ENCODE data around the gene TGM1. TPM values are rescaled to one million over a fixed set of nuclear protein-coding genes. Genes with fewer than 3 reads are reported as not detected.

Gene TGM1
- polyA plus RNA-seq (2013, experiment 1 of 2), result 0.73 TPM
- 0.81 TPM for polyA plus RNA-seq (2013, experiment 2 of 2)

DNA sequence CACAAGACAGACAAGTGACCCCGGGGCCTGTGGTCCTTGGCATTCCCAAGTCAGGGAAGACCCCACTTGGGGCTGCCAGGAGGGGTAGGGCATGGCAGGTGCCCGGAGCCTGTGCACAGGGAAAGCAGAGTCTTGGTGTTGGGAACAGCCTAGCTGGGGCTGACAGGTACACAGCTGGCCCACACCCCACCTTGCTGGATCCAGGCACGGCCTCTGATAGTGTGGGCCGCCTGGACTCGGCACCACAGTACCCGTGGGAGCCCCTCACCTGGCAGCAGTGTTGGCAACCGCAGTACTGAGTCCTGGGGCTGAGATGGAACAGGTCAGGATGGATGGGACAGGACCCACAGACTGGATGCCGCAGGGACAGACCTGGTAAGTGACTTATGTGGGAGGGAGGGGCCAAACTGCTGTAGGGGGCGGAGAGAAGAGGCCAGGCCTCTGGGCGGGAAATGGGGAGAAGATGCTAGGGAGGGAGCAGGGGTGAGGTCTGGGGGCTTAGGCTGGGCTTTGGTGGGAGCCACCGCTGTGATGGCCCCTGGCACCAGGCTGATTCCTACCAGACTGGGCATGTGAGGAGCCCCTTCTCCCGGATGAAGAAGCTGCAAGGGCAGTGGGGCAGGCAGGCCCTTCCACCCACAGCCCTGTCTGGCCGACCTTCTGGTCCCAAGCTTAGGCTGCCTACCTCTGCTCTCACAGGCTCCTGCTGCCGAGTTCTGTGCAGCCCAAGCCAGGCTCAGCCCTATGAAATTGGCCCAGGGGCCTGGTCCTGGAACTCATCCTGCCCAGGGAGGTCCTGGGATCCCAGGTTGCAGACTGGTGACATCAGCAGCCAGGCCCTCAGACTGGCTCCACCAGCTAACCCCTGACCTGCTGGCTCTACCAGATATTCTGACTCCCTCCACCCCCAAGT lies at the start of gene TGM1:
TSS of gene TGM1 (minus strand) at position 357 of the 913 bp plus-strand sequence. CDS start 825 bp downstream, outside the sequence.
- no peaks in the 10 kb centered on the region for H3K36me3 ChIP-seq (ENCODE audit: control insufficient read depth, insufficient read depth, low read length)
- H2BK120ac ChIP-seq (ENCODE audit: low read depth, low read length), result no peak within 1 kb of the TSS
- no peak within 1 kb of the TSS for H3K23ac ChIP-seq (ENCODE audit: low read length)
- no peak within 1 kb of the TSS for H4K8ac ChIP-seq (ENCODE audit: low read depth, low read length)
- WGBS (ENCODE audit: extremely low coverage, insufficient coverage, low lambda C conversion rate), result no CpG with 5 or more reads among the region's 14 CpGs
- no peaks in the 10 kb centered on the region for H3K79me2 ChIP-seq (ENCODE audit: control insufficient read depth, insufficient read depth, low read length)
- H3K4me3 ChIP-seq (ENCODE audit: low read length), result no peak within 1 kb of the TSS
- H3K4ac ChIP-seq (ENCODE audit: low read depth, low read length), result no peak within 1 kb of the TSS
- H3K27ac ChIP-seq (ENCODE audit: low read depth, low read length), result no peak within 1 kb of the TSS
- peak within 1 kb of the TSS; percentile 10 for H3K56ac ChIP-seq (ENCODE audit: low read length)
- no peak within 1 kb of the TSS for H3K9ac ChIP-seq (ENCODE audit: low read length)
- H3K4me2 ChIP-seq (ENCODE audit: low read length), result no peak within 1 kb of the TSS
- H3K4me1 ChIP-seq (ENCODE audit: control insufficient read depth, low read depth, low read length), result no peaks in the 10 kb centered on the region
- no peak within 1 kb of the TSS for H2BK15ac ChIP-seq (replicated peaks; ENCODE audit: low read depth)
- no peak within 1 kb of the TSS for H2BK5ac ChIP-seq (ENCODE audit: low read length)
- no peaks in the 10 kb centered on the region for H3K27me3 ChIP-seq (ENCODE audit: insufficient read depth, low read length, poor library complexity)
- no peaks in the 10 kb centered on the region for H3K79me1 ChIP-seq (ENCODE audit: low read length)
- H2AK5ac ChIP-seq (ENCODE audit: low read length), result no peak within 1 kb of the TSS
- H3K18ac ChIP-seq (ENCODE audit: low read length), result no peak within 1 kb of the TSS
- no peak within 1 kb of the TSS for H4K5ac ChIP-seq (ENCODE audit: low read length)
- peak; percentile 67 for DNase-seq

DNA sequence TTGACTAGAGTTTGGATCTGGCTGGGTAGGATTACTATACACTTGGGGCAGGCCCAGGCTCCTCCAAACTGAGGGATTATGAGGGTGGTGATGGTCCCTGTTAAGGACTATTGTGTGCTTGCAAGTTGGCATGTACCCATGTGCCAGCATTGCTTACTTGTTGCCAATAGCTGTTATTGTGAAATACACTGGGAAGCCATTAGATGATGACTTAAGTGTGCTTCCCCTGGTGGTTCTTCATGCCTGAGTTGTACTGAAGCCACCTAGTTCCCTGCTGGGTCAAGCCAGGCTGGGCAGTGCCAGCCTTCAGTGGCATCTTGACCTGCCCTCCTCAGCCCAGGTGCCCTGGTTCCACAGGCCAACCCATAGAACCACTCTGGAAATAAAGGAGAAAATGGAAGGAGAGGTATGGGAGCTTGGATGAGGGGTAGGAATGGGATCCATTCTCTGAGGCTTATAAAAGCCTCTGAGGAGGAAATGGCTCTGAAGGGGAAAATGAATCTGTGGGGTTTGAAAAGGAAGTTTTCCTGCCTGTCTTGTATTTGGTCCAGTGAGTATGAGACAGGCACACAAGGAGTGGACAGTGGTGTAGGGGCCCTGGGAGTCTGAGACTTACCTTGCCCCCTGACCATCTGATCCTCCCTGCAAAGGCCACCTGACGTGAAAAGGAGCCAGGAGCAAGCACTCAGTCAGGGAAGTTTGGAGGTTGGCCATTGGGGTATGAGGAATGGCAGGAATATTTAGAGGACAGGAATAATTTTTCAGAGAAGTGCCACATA lies 49.0 kb upstream of the TGM1 start:
- no peak overlapping the region for H2BK5ac ChIP-seq (ENCODE audit: low read length)
- WGBS (ENCODE audit: extremely low coverage, insufficient coverage, low lambda C conversion rate), result no CpG with 5 or more reads among the region's 1 CpG
- no peak for DNase-seq

DNA sequence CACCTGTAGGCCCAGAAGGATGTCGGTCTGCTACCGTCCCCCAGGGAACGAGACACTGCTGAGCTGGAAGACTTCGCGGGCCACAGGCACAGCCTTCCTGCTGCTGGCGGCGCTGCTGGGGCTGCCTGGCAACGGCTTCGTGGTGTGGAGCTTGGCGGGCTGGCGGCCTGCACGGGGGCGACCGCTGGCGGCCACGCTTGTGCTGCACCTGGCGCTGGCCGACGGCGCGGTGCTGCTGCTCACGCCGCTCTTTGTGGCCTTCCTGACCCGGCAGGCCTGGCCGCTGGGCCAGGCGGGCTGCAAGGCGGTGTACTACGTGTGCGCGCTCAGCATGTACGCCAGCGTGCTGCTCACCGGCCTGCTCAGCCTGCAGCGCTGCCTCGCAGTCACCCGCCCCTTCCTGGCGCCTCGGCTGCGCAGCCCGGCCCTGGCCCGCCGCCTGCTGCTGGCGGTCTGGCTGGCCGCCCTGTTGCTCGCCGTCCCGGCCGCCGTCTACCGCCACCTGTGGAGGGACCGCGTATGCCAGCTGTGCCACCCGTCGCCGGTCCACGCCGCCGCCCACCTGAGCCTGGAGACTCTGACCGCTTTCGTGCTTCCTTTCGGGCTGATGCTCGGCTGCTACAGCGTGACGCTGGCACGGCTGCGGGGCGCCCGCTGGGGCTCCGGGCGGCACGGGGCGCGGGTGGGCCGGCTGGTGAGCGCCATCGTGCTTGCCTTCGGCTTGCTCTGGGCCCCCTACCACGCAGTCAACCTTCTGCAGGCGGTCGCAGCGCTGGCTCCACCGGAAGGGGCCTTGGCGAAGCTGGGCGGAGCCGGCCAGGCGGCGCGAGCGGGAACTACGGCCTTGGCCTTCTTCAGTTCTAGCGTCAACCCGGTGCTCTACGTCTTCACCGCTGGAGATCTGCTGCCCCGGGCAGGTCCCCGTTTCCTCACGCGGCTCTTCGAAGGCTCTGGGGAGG lies 47.9 kb upstream of the TGM1 start, which contains the start of gene LTB4R:
TSS of gene LTB4R (plus strand) at position 857 of the 959 bp plus-strand sequence. CDS start 4,150 bp downstream, outside the sequence.
- Histone ChIP-seq H3K56ac (ENCODE audit: low read length) (no peak within 1 kb of the TSS), H3K4ac (ENCODE audit: low read depth, low read length) (no peak within 1 kb of the TSS), H4K5ac (ENCODE audit: low read length) (no peak within 1 kb of the TSS), H3K79me1 (ENCODE audit: low read length) (peaks cover 2% of the 10 kb centered on the region), H2BK120ac (ENCODE audit: low read depth, low read length) (no peak within 1 kb of the TSS), H3K27me3 (ENCODE audit: insufficient read depth, low read length, poor library complexity) (no peaks in the 10 kb centered on the region), H4K8ac (ENCODE audit: low read depth, low read length) (no peak within 1 kb of the TSS), H2BK5ac (ENCODE audit: low read length) (no peak within 1 kb of the TSS), H2BK15ac (replicated peaks; ENCODE audit: low read depth) (no peak within 1 kb of the TSS), H3K4me2 (ENCODE audit: low read length) (no peak within 1 kb of the TSS), H3K18ac (ENCODE audit: low read length) (no peak within 1 kb of the TSS), H3K23ac (ENCODE audit: low read length) (no peak within 1 kb of the TSS), H2AK5ac (ENCODE audit: low read length) (no peak within 1 kb of the TSS), H3K36me3 (ENCODE audit: control insufficient read depth, insufficient read depth, low read length) (peaks cover 2% of the 10 kb centered on the region), H3K4me1 (ENCODE audit: control insufficient read depth, low read depth, low read length) (no peaks in the 10 kb centered on the region), H3K4me3 (ENCODE audit: low read length) (no peak within 1 kb of the TSS), H3K27ac (ENCODE audit: low read depth, low read length) (no peak within 1 kb of the TSS), H3K79me2 (ENCODE audit: control insufficient read depth, insufficient read depth, low read length) (no peaks in the 10 kb centered on the region), H3K9ac (ENCODE audit: low read length) (no peak within 1 kb of the TSS)
- no peak for DNase-seq
- WGBS (ENCODE audit: extremely low coverage, insufficient coverage, low lambda C conversion rate), result no CpG with 5 or more reads among the region's 99 CpGs

More for the DNA sequence above, 49.0 kb upstream of the TGM1 start:
- Histone ChIP-seq H4K8ac (ENCODE audit: low read depth, low read length) (no peak overlapping the region), H3K36me3 (ENCODE audit: control insufficient read depth, insufficient read depth, low read length) (peaks cover 1% of the 10 kb centered on the region), H3K23ac (ENCODE audit: low read length) (no peak overlapping the region), H3K4me2 (ENCODE audit: low read length) (no peak overlapping the region), H3K4me1 (ENCODE audit: control insufficient read depth, low read depth, low read length) (peaks cover 7% of the 10 kb centered on the region), H3K27me3 (ENCODE audit: insufficient read depth, low read length, poor library complexity) (no peaks in the 10 kb centered on the region), H4K5ac (ENCODE audit: low read length) (no peak overlapping the region), H2BK15ac (replicated peaks; ENCODE audit: low read depth) (no peak overlapping the region), H3K18ac (ENCODE audit: low read length) (no peak overlapping the region), H3K4me3 (ENCODE audit: low read length) (no peak overlapping the region), H3K27ac (ENCODE audit: low read depth, low read length) (no peak overlapping the region), H2BK120ac (ENCODE audit: low read depth, low read length) (no peak overlapping the region), H3K56ac (ENCODE audit: low read length) (no peak overlapping the region), H3K4ac (ENCODE audit: low read depth, low read length) (no peak overlapping the region), H2AK5ac (ENCODE audit: low read length) (no peak overlapping the region), H3K79me1 (ENCODE audit: low read length) (peaks cover 2% of the 10 kb centered on the region), H3K9ac (ENCODE audit: low read length) (no peak overlapping the region), H3K79me2 (ENCODE audit: control insufficient read depth, insufficient read depth, low read length) (no peaks in the 10 kb centered on the region)

DNA sequence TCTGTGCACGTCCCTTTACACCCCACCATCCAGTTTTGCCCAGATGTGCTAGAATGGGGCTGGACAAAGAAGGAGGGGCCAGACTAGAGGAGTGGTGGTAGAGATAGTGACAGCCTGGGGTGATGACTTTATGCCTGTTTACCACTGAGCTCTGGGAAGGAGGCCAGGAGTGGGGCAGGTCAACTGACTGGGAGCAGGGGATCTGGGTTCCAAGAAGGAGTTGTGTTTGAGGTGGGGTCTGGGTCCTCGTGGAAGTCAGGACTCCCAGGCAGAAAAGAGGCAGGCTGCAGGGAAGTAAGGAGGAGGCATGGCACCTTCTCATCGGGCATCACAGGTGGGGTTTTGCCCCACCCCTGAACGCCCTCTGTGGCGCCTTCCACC lies 47.3 kb upstream of the TGM1 start:
- Histone ChIP-seq H2AK5ac (ENCODE audit: low read length) (no peak overlapping the region), H3K79me1 (ENCODE audit: low read length) (peaks cover 2% of the 10 kb centered on the region), H3K27ac (ENCODE audit: low read depth, low read length) (no peak overlapping the region), H3K23ac (ENCODE audit: low read length) (no peak overlapping the region), H2BK5ac (ENCODE audit: low read length) (no peak overlapping the region), H3K18ac (ENCODE audit: low read length) (no peak overlapping the region), H4K5ac (ENCODE audit: low read length) (no peak overlapping the region), H3K9ac (ENCODE audit: low read length) (no peak overlapping the region), H2BK15ac (replicated peaks; ENCODE audit: low read depth) (no peak overlapping the region), H3K4me1 (ENCODE audit: control insufficient read depth, low read depth, low read length) (no peaks in the 10 kb centered on the region), H3K4me3 (ENCODE audit: low read length) (no peak overlapping the region), H3K79me2 (ENCODE audit: control insufficient read depth, insufficient read depth, low read length) (no peaks in the 10 kb centered on the region), H3K4ac (ENCODE audit: low read depth, low read length) (no peak overlapping the region), H3K27me3 (ENCODE audit: insufficient read depth, low read length, poor library complexity) (no peaks in the 10 kb centered on the region), H4K8ac (ENCODE audit: low read depth, low read length) (no peak overlapping the region), H3K56ac (ENCODE audit: low read length) (no peak overlapping the region), H3K4me2 (ENCODE audit: low read length) (no peak overlapping the region), H2BK120ac (ENCODE audit: low read depth, low read length) (no peak overlapping the region), H3K36me3 (ENCODE audit: control insufficient read depth, insufficient read depth, low read length) (peaks cover 3% of the 10 kb centered on the region)
- no peak for DNase-seq
- WGBS (ENCODE audit: extremely low coverage, insufficient coverage, low lambda C conversion rate), result no CpG with 5 or more reads among the region's 5 CpGs

DNA sequence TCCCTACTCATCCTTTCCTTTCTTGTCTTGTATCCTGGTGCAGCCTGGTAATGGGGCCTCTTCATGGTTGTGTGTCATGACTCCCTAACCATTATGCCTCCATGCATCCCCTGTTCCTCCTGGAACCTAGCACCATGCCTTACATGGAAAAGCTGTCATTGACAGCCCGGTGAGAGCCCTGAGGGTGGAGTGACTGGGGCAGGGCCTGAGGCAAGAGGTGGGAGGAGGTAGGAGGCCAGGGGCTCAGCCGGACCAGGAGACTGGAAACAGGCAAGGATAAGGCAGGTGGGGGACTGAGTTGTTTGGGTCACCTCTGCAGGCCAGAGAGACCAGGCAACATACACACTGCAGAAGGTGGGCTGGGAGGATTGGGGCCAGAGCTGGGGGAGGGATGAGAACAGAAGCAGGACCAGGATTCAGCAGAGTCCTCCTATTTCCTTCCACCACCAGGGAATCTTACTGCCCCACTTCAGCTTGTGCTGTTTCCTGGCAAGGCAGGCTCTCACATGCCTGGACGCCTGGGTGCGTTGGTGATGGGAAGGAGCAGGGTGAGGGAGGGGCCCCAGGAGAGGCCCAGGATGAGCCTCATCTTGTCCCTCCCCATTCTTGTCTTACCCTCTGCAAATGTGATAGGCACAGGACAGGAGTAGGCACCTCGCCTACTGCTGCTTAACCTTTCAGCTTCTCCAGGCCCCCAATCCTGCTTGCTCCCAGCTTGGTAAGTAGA lies 46.7 kb upstream of the TGM1 start, which contains the start of gene LTB4R2:
TSS of gene LTB4R2 (plus strand) at position 603 of the 727 bp plus-strand sequence. CDS start 525 bp downstream, outside the sequence.
- H3K27ac ChIP-seq (ENCODE audit: low read depth, low read length), result no peak within 1 kb of the TSS
- no peak within 1 kb of the TSS for H3K4ac ChIP-seq (ENCODE audit: low read depth, low read length)
- H3K27me3 ChIP-seq (ENCODE audit: insufficient read depth, low read length, poor library complexity), result no peaks in the 10 kb centered on the region
- H4K5ac ChIP-seq (ENCODE audit: low read length), result no peak within 1 kb of the TSS
- H3K36me3 ChIP-seq (ENCODE audit: control insufficient read depth, insufficient read depth, low read length), result peaks cover 3% of the 10 kb centered on the region
- no peaks in the 10 kb centered on the region for H3K4me1 ChIP-seq (ENCODE audit: control insufficient read depth, low read depth, low read length)
- H2BK15ac ChIP-seq (replicated peaks; ENCODE audit: low read depth), result no peak within 1 kb of the TSS
- no peak within 1 kb of the TSS for H3K56ac ChIP-seq (ENCODE audit: low read length)
- no peak within 1 kb of the TSS for H2BK5ac ChIP-seq (ENCODE audit: low read length)
- no CpG with 5 or more reads among the region's 5 CpGs for WGBS (ENCODE audit: extremely low coverage, insufficient coverage, low lambda C conversion rate)
- no peak within 1 kb of the TSS for H3K23ac ChIP-seq (ENCODE audit: low read length)
- no peak within 1 kb of the TSS for H3K9ac ChIP-seq (ENCODE audit: low read length)
- H3K79me1 ChIP-seq (ENCODE audit: low read length), result peaks cover 2% of the 10 kb centered on the region
- no peak within 1 kb of the TSS for H3K4me3 ChIP-seq (ENCODE audit: low read length)
- H4K8ac ChIP-seq (ENCODE audit: low read depth, low read length), result no peak within 1 kb of the TSS
- H2BK120ac ChIP-seq (ENCODE audit: low read depth, low read length), result no peak within 1 kb of the TSS
- no peak within 1 kb of the TSS for H2AK5ac ChIP-seq (ENCODE audit: low read length)
- no peak within 1 kb of the TSS for H3K4me2 ChIP-seq (ENCODE audit: low read length)
- no peak for DNase-seq
- H3K18ac ChIP-seq (ENCODE audit: low read length), result no peak within 1 kb of the TSS
- H3K79me2 ChIP-seq (ENCODE audit: control insufficient read depth, insufficient read depth, low read length), result no peaks in the 10 kb centered on the region
